ENCODE results near the gene SREK1.

SREK1 gene

DNA sequence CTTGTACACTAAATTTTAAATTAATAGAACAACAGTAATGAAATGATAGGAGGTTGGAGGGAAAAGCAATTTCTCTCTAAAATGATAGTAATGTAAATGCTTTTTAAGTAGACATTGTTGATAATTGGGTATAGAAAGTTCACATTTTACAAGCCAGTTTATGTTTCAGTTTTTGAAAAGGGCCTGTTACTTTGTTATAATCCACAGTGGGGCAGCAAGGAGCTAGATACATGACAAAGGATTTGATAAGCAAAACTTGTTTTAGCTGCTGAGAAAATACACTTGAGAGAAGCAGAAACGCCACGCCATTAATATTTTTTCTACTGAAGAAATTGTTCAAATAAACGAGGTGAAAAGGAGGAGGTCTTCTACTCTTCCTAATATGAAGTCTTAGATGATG, 30.2 kb downstream of the SREK1 start:
- Histone ChIP-seq H3K27ac (no peak overlapping the region), H3K4me3 (no peak overlapping the region)
- TF ChIP-seq, protein P1, sequence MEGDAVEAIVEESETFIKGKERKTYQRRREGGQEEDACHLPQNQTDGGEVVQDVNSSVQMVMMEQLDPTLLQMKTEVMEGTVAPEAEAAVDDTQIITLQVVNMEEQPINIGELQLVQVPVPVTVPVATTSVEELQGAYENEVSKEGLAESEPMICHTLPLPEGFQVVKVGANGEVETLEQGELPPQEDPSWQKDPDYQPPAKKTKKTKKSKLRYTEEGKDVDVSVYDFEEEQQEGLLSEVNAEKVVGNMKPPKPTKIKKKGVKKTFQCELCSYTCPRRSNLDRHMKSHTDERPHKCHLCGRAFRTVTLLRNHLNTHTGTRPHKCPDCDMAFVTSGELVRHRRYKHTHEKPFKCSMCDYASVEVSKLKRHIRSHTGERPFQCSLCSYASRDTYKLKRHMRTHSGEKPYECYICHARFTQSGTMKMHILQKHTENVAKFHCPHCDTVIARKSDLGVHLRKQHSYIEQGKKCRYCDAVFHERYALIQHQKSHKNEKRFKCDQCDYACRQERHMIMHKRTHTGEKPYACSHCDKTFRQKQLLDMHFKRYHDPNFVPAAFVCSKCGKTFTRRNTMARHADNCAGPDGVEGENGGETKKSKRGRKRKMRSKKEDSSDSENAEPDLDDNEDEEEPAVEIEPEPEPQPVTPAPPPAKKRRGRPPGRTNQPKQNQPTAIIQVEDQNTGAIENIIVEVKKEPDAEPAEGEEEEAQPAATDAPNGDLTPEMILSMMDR (IDR thresholded peaks at IDR 0.05), result no peak
- DNase-seq (ENCODE audit: low spot score), result no peak

DNA sequence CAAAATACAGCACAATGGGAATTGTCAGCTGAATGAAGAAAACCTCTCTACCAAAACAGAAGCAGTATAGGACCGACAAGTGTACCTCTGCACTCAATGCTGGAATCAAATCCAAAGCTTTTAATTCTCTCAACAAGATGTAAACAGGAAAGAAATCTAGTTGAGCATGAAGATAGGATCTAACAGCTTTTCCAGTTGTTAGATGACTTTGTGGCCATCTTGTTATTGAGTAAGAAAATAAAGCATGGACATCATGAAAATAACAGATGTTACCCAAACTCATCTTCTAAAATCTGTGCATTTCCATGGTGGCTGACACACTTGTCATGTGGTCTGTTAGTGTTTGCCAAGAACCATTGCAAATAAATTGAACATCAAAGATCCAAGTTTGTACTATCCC, 34.7 kb downstream of the SREK1 start:
- no peak overlapping the region for H3K4me3 ChIP-seq

DNA sequence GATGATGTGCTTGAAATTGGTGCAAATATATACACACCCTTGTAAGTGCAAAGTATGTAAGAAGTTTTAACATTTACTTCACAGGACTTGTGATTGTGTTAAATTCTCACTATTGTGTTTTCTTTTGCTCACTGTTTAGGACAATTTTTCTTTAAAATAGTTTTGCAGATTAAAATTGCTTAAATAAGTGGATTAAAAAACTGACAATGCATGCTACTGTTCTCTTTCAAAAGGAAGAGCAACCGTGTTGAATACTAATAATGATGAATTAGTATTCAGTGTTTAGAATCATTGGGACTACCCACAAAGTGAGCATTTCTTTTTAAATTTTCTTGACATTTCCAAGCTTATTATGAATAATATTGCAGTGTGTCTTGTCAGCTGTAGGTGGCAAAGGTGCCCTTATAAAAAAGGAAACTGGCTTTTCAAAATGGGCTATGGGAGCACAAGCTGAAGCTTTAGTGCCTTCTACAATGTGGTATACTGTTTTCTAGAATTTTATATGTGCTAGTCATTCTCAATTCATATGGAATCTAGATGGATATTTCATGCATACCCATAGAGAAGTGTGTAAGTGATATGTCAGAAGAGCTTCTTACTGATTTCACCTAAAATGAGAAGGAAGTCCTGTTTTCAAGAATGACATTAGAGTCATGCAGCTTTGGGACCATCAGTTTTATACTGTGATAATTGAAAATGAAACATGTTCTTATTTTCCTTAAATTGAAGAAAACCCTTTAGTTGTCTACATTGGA, 35.4 kb downstream of the SREK1 start:
- TF ChIP-seq, protein P1 (IDR thresholded peaks at IDR 0.05), result no peak
- no peak overlapping the region for H3K27ac ChIP-seq
- no peak overlapping the region for H3K4me3 ChIP-seq
- no peak for DNase-seq (ENCODE audit: low spot score)

More for the DNA sequence above, 34.7 kb downstream of the SREK1 start:
- H3K27ac ChIP-seq, result no peak overlapping the region
- TF ChIP-seq, protein P1 (IDR thresholded peaks at IDR 0.05), result no peak
- no peak for DNase-seq (ENCODE audit: low spot score)

DNA sequence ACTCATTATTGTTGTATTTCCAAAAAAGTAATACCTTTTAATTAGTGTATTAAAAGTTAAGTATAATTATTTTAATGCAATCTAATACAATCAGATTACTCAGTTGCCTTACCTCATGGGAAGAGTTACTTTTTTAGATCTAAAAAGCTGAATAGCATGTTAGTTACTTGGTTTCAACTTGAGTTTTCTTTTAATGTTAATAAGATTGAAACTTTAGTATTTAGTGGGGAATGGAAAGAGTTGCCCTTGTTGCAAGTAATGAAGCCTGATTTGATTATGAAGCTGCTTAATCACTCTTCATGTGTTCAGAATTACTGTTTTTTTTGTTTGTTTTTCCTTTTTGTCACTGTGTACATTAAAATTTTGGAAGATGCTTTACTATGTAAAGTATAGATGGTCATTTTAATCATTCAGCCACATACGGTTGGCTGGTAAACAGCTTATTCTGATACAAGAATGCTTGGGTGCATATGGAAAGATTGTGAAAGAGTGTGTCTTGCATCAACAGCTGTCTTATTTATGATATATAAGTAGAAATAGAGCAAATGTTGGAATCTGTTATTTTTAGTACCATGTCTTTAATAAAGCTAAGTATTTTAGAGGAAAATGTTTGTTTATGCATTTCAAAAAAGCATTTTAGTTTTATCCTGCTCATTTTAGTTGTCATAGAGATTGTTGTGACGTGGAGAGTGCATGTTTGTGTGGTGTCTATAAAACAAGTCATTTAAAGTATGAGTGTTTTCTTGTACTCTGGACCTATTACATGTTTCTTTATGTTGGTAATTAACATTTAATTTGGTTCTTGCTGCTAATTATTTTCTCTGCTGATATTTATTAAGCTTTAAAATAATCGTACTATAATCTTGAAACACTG, 36.4 kb downstream of the SREK1 start:
- no peak for DNase-seq (ENCODE audit: low spot score)
- TF ChIP-seq, protein P1 (IDR thresholded peaks at IDR 0.05), result no peak
- Histone ChIP-seq H3K4me3 (no peak overlapping the region), H3K27ac (no peak overlapping the region)

DNA sequence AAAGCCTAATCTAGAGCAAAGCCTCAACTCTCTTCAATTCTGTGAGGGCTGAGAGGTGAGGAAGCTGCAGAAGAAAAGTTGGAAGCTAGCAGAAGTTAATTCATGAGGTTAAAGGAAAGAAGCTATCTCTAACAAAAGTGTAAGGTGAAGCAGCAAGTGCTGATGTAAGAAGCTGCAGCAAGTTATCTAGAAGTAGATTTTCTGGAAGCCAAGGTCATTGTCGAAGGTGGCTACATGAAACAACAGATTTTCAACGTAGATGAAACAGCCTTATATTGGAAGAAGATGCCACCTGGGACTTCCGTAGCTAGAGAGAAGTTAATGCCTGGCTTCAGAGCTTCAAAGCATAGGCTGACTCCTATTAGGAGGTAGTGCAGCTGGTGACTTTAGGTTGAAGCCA, 42.0 kb downstream of the SREK1 start:
- Histone ChIP-seq H3K4me3 (no peak overlapping the region), H3K27ac (no peak overlapping the region)
- DNase-seq (ENCODE audit: low spot score), result no peak
- TF ChIP-seq, protein P1 (IDR thresholded peaks at IDR 0.05), result no peak

DNA sequence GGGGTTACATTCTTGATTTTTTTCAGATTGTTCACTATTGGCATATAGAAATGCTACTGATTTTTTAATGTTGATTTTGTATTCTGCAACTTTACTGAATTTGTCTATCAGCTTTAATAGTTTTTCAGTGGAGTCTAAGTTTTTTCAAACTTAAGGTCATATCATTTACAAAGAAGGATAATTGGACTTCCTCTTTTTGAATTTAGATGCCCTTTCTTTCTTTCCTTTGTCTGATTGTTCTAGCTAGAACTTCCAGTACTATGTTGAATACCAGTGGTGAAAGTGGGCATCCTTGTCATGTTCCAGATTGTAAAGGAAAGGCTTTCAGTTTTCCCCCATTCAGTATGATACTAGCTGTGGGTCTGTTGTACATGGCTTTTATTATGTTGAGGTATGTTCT, 49.3 kb downstream of the SREK1 start:
- no peak overlapping the region for H3K27ac ChIP-seq
- no peak overlapping the region for H3K4me3 ChIP-seq
- DNase-seq (ENCODE audit: low spot score), result no peak
- TF ChIP-seq, protein P1 (IDR thresholded peaks at IDR 0.05), result no peak

Measured in coronary artery (tissue), 2 donors.